ENCODE data around the gene PTPRD. TPM values are rescaled to one million over a fixed set of nuclear protein-coding genes. Genes with fewer than 3 reads are reported as not detected.

Gene PTPRD
- total RNA-seq, 1 experiment from 2014 or later = not detected

- no peaks in the 10 kb centered on the region for H3K36me3 ChIP-seq (ENCODE audit: control insufficient read depth, insufficient read depth, low read length)
- no peaks in the 10 kb centered on the region for H3K4me1 ChIP-seq (ENCODE audit: control insufficient read depth, insufficient read depth, low read length)
- BruUV-seq (replicated peaks) = no TSS peak
- ChIA-PET CTCF (no interaction called here), POLR2A (no interaction called here)
- ATAC-seq = no peak
- intact Hi-C loops (cut with micrococcal nuclease; ENCODE audit: unreplicated experiment) (no loop called here), in situ Hi-C loops (cut with HindIII; ENCODE audit: low pct_unique_long_range_greater_than_20kb, low sequenced_read_pairs) (no loop called here)
- TF ChIP-seq CTCF (IDR thresholded peaks at IDR 0.05) = no peak
- no peak for TF ChIP-seq SIN3A (IDR thresholded peaks at IDR 0.05; ENCODE audit: borderline replicate concordance, insufficient read depth, low read depth, low read length)
- no peak for TF ChIP-seq POLR2AphosphoS5 (IDR thresholded peaks at IDR 0.05; ENCODE audit: low read depth, low read length)
- TF ChIP-seq, protein P1, sequence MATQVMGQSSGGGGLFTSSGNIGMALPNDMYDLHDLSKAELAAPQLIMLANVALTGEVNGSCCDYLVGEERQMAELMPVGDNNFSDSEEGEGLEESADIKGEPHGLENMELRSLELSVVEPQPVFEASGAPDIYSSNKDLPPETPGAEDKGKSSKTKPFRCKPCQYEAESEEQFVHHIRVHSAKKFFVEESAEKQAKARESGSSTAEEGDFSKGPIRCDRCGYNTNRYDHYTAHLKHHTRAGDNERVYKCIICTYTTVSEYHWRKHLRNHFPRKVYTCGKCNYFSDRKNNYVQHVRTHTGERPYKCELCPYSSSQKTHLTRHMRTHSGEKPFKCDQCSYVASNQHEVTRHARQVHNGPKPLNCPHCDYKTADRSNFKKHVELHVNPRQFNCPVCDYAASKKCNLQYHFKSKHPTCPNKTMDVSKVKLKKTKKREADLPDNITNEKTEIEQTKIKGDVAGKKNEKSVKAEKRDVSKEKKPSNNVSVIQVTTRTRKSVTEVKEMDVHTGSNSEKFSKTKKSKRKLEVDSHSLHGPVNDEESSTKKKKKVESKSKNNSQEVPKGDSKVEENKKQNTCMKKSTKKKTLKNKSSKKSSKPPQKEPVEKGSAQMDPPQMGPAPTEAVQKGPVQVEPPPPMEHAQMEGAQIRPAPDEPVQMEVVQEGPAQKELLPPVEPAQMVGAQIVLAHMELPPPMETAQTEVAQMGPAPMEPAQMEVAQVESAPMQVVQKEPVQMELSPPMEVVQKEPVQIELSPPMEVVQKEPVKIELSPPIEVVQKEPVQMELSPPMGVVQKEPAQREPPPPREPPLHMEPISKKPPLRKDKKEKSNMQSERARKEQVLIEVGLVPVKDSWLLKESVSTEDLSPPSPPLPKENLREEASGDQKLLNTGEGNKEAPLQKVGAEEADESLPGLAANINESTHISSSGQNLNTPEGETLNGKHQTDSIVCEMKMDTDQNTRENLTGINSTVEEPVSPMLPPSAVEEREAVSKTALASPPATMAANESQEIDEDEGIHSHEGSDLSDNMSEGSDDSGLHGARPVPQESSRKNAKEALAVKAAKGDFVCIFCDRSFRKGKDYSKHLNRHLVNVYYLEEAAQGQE (IDR thresholded peaks at IDR 0.05; ENCODE audit: insufficient read depth in 1 of 2, low read depth in 2 of 2, low read length in 1 of 2) = no peak
- TF ChIP-seq TCF7L2 (IDR thresholded peaks at IDR 0.05; ENCODE audit: low read depth, low read length) = no peak
- no peak overlapping the region for H3K27ac ChIP-seq (ENCODE audit: low read length)
- no peaks in the 10 kb centered on the region for H3K27me3 ChIP-seq (ENCODE audit: control insufficient read depth, insufficient read depth, low read length)
- no peaks in the 10 kb centered on the region for H3K9me3 ChIP-seq (ENCODE audit: control insufficient read depth, insufficient read depth, low read depth, low read length)
- H3K4me3 ChIP-seq (ENCODE audit: low read depth in 2 of 2, low read length in 2 of 2) = no peak overlapping the region
- DNase-seq (ENCODE audit: low read depth, low spot score) = no peak
Observed at GRCh38 chr9:10144355-10144754, 468.4 kb downstream of the PTPRD start.

GRCh38 chr9:10135553-10135952 lies 477.2 kb downstream of the PTPRD start:
- intact Hi-C loops (cut with micrococcal nuclease; ENCODE audit: unreplicated experiment) = no loop called here
- BruUV-seq (replicated peaks) = no TSS peak

More at GRCh38 chr9:10135553-10135952, 477.2 kb downstream of the PTPRD start:
- H3K27ac ChIP-seq (ENCODE audit: low read length) = no peak overlapping the region
- ATAC-seq (no peak), DNase-seq (ENCODE audit: low read depth, low spot score) (no peak)
- H3K27me3 ChIP-seq (ENCODE audit: control insufficient read depth, insufficient read depth, low read length) = no peaks in the 10 kb centered on the region
- CTCF ChIA-PET = no interaction called here
- H3K4me1 ChIP-seq (ENCODE audit: control insufficient read depth, insufficient read depth, low read length) = no peaks in the 10 kb centered on the region
- H3K4me3 ChIP-seq (ENCODE audit: low read depth in 2 of 2, low read length in 2 of 2) = no peak overlapping the region
- in situ Hi-C loops (cut with HindIII; ENCODE audit: low pct_unique_long_range_greater_than_20kb, low sequenced_read_pairs) = no loop called here
- TF ChIP-seq CTCF (IDR thresholded peaks at IDR 0.05) (no peak), POLR2AphosphoS5 (IDR thresholded peaks at IDR 0.05; ENCODE audit: low read depth, low read length) (no peak), TCF7L2 (IDR thresholded peaks at IDR 0.05; ENCODE audit: low read depth, low read length) (no peak), SIN3A (IDR thresholded peaks at IDR 0.05; ENCODE audit: borderline replicate concordance, insufficient read depth, low read depth, low read length) (no peak)
- TF ChIP-seq, protein P1 (IDR thresholded peaks at IDR 0.05; ENCODE audit: insufficient read depth in 1 of 2, low read depth in 2 of 2, low read length in 1 of 2) = no peak
- H3K36me3 ChIP-seq (ENCODE audit: control insufficient read depth, insufficient read depth, low read length) = no peaks in the 10 kb centered on the region
- H3K9me3 ChIP-seq (ENCODE audit: control insufficient read depth, insufficient read depth, low read depth, low read length) = no peaks in the 10 kb centered on the region
- POLR2A ChIA-PET = no interaction called here
